ENCODE measurements around the gene TEDC1.

GRCh38 chr14:105498430-105499255, 7.6 kb downstream of the TEDC1 start:
- TF ChIP-seq ZNF776 (tag by site-specific recombination; IDR thresholded peaks at IDR 0.05; ENCODE audit: borderline replicate concordance) (no peak), ZNF23 (tag by site-specific recombination; IDR thresholded peaks at IDR 0.05; ENCODE audit: borderline replicate concordance) (no peak), ZNF140 (tag by site-specific recombination; IDR thresholded peaks at IDR 0.05) (no peak), PBX3 (CRISPR knock-in tag; IDR thresholded peaks at IDR 0.05) (no peak), ZNF292 (tag by site-specific recombination; IDR thresholded peaks at IDR 0.05; ENCODE audit: borderline replicate concordance, low read depth) (no peak), ZNF670 (tag by site-specific recombination; IDR thresholded peaks at IDR 0.05; ENCODE audit: low read depth) (no peak), ZBTB48 (tag by site-specific recombination; IDR thresholded peaks at IDR 0.05) (no peak), HOXA7 (CRISPR knock-in tag; IDR thresholded peaks at IDR 0.05; ENCODE audit: borderline replicate concordance) (no peak), ZSCAN30 (tag by site-specific recombination; IDR thresholded peaks at IDR 0.05) (no peak), ZBTB17 (tag by site-specific recombination; IDR thresholded peaks at IDR 0.05) (no peak)
- TF ChIP-seq, protein P1, sequence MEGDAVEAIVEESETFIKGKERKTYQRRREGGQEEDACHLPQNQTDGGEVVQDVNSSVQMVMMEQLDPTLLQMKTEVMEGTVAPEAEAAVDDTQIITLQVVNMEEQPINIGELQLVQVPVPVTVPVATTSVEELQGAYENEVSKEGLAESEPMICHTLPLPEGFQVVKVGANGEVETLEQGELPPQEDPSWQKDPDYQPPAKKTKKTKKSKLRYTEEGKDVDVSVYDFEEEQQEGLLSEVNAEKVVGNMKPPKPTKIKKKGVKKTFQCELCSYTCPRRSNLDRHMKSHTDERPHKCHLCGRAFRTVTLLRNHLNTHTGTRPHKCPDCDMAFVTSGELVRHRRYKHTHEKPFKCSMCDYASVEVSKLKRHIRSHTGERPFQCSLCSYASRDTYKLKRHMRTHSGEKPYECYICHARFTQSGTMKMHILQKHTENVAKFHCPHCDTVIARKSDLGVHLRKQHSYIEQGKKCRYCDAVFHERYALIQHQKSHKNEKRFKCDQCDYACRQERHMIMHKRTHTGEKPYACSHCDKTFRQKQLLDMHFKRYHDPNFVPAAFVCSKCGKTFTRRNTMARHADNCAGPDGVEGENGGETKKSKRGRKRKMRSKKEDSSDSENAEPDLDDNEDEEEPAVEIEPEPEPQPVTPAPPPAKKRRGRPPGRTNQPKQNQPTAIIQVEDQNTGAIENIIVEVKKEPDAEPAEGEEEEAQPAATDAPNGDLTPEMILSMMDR (tag by site-specific recombination; IDR thresholded peaks at IDR 0.05): no peak
- TF ChIP-seq, protein P2, sequence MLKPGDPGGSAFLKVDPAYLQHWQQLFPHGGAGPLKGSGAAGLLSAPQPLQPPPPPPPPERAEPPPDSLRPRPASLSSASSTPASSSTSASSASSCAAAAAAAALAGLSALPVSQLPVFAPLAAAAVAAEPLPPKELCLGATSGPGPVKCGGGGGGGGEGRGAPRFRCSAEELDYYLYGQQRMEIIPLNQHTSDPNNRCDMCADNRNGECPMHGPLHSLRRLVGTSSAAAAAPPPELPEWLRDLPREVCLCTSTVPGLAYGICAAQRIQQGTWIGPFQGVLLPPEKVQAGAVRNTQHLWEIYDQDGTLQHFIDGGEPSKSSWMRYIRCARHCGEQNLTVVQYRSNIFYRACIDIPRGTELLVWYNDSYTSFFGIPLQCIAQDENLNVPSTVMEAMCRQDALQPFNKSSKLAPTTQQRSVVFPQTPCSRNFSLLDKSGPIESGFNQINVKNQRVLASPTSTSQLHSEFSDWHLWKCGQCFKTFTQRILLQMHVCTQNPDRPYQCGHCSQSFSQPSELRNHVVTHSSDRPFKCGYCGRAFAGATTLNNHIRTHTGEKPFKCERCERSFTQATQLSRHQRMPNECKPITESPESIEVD (tag by site-specific recombination; IDR thresholded peaks at IDR 0.05): no peak
